PFSK-1 (cell line): Measurements from ENCODE around the gene TNS1.

Experiments
- FOXP2 ChIP-seq: optimal IDR thresholded peaks from 2 replicates; pipeline ENCODE3; 2011; ENCODE audit warnings: borderline replicate concordance, control low read depth, inconsistent platforms; ENCODE audit not compliant: insufficient read depth; ENCODE audit errors: extremely low read length, extremely low read depth
- POLR2AphosphoS5 ChIP-seq: IDR thresholded peaks from 2 replicates; pipeline ENCODE4 v1.6.1; 2012; ENCODE audit warnings: low read depth, mild to moderate bottlenecking, control low read depth, low read length, moderate library complexity
- SIN3A ChIP-seq: IDR thresholded peaks from 2 replicates; pipeline ENCODE4 v1.6.1; 2012; ENCODE audit warnings: mild to moderate bottlenecking, low read length, moderate library complexity, borderline replicate concordance; ENCODE audit not compliant: insufficient read depth
- TAF1 ChIP-seq: IDR thresholded peaks from 2 replicates; pipeline ENCODE4 v1.6.1; 2012; ENCODE audit warnings: low read length, control low read depth, borderline replicate concordance; ENCODE audit not compliant: insufficient read depth
- TF ChIP-seq, protein P1 (sequence below), 2 experiments: IDR thresholded peaks; 2 replicates each; pipeline versions ENCODE4 v1.6.1 to v1.8.0; 2011 to 2012; ENCODE audit warnings: low read depth in 2 of 2, low read length in 2 of 2, control low read depth in 1 of 2, inconsistent platforms in 1 of 2, mild to moderate bottlenecking in 1 of 2, moderate library complexity in 1 of 2; ENCODE audit not compliant: insufficient read depth in 1 of 2

Gene TNS1

DNA sequence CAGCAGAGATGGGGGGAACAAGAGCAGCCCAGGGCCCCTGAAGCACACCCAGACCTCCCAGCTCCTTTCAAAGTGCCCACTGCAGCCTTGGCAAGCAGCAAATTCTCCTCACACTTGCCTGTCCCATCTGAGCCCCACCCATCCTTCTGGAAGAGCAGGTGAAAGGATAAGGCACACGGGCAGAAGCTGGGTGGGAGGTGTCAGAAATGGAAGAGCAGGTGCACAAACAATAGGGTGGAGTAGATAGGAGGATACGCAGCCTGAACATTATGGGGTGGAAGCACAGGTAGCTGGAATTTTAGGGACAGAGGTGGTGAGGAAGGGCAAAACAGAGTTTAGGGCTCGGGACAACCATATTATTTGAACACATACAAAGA, 69.2 kb downstream of the TNS1 start:
- TF ChIP-seq SIN3A (no peak), FOXP2 (no peak), TAF1 (no peak), POLR2AphosphoS5 (no peak)
- TF ChIP-seq, protein P1, sequence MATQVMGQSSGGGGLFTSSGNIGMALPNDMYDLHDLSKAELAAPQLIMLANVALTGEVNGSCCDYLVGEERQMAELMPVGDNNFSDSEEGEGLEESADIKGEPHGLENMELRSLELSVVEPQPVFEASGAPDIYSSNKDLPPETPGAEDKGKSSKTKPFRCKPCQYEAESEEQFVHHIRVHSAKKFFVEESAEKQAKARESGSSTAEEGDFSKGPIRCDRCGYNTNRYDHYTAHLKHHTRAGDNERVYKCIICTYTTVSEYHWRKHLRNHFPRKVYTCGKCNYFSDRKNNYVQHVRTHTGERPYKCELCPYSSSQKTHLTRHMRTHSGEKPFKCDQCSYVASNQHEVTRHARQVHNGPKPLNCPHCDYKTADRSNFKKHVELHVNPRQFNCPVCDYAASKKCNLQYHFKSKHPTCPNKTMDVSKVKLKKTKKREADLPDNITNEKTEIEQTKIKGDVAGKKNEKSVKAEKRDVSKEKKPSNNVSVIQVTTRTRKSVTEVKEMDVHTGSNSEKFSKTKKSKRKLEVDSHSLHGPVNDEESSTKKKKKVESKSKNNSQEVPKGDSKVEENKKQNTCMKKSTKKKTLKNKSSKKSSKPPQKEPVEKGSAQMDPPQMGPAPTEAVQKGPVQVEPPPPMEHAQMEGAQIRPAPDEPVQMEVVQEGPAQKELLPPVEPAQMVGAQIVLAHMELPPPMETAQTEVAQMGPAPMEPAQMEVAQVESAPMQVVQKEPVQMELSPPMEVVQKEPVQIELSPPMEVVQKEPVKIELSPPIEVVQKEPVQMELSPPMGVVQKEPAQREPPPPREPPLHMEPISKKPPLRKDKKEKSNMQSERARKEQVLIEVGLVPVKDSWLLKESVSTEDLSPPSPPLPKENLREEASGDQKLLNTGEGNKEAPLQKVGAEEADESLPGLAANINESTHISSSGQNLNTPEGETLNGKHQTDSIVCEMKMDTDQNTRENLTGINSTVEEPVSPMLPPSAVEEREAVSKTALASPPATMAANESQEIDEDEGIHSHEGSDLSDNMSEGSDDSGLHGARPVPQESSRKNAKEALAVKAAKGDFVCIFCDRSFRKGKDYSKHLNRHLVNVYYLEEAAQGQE (IDR thresholded peaks at IDR 0.05; ENCODE audit: insufficient read depth in 1 of 2, low read depth in 2 of 2, low read length in 2 of 2): no peak

DNA sequence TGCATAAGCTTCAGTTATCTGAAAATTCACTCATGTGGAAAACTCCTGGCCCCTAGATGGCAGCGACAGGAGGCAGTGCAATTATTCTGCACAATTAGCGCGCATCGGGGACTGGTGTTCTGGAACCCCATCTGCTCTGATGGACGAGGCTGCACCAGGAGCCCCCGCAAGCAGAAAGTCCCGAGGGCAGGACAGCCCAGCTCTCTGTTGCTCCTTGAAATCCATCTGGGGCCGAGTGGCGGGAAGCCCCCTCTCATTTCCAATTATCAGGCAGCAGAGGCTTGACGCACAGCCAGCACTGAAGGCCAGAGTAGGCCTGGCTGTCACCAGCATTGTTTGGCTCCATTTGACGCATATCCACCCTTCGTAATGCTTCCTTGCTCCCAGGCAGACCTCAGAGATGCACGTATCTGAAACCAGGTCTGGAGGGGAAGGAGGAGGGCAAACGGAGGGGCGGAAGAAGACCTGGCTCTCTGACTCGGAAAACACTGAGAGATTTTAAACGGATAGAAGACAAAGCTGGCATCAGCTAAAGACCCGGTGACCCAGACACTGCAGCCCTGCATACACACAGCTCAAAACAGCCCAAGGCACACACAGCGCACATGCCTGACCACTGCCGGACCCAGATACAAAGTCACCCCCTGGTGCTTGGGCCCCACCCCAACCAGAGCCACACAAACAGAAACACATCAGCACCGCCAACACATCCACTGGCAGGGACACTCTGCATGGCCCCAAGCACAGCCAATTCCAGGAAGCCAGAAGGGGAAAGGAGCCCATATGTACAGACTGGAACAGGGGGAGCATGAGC, 69.8 kb downstream of the TNS1 start:
- no peak for TF ChIP-seq SIN3A
- no peak for TF ChIP-seq TAF1
- no peak for TF ChIP-seq POLR2AphosphoS5
- no peak for TF ChIP-seq FOXP2

DNA sequence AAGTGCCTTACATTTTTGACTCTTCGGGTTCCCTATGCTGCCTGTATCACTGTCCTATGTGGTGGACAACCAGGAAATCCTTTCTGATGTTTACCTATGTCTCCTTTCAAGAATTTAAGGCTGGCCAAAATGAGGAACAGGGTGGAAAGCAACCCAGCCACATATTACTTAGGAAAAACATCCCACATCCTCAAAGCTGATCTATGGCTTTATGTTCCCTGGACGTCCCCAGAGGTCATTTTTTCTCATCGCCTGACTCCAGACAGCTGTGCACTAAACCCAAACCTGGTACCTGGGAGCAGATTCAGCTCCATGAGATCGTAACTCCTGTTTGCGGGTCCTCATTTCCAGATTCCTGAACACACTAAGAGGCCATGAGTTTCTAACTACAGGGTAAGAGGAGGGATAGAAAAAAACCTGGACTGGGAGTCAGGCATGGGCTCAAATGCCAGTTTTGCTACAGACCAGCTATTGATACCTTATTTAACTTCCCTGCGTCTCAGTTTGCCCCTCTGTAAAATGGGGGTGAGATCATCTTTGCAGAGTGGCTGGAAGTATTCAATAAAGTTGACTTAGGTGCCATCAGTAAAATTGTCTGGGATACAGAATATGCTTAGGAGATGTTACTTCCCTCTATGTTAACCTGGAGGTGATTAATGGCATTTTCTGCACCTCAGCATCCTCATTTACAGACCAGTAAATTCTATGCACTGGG, 70.8 kb downstream of the TNS1 start:
- TF ChIP-seq TAF1 (no peak), SIN3A (no peak), POLR2AphosphoS5 (no peak), FOXP2 (no peak)
- TF ChIP-seq, protein P1 (IDR thresholded peaks at IDR 0.05; ENCODE audit: insufficient read depth in 1 of 2, low read depth in 2 of 2, low read length in 2 of 2): no peak

DNA sequence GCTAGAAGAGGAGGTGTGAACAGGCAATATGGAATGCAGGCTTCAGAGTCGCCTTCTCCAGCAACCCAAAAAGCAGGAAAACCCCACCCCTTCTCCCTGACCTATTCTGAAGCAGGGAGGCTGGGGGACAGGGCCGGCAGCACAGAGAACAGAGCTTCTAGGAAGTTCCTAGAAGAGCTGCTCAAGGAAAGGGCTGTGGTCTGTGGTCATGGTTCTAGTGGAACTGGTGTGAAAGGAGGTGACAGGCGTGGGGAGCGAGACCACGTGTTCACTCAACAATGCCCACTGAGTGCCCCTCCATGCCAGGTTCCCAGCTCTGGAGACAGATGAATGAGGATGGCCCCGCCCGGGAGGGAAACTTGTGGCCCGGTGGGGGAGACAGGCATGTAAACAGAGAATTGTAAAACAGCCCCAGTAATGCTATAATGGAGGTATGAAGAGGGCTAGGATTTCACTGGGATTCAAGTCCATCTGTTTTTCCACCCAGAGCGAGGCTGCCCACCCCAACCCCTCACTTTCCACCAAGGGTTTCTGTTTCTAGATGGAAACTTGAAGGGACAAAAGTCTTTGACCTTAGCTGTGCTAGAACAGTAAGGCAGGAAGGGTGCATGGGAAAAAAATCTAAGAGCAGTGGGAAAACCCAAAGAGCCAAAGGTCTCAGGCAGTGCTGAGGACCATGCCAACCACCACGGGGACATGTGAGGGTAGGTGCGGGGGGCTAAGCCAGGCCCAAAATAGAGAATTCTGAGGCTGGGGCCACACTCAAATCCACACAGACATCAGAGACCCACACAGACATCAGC, 71.8 kb downstream of the TNS1 start:
- no peak for TF ChIP-seq POLR2AphosphoS5

DNA sequence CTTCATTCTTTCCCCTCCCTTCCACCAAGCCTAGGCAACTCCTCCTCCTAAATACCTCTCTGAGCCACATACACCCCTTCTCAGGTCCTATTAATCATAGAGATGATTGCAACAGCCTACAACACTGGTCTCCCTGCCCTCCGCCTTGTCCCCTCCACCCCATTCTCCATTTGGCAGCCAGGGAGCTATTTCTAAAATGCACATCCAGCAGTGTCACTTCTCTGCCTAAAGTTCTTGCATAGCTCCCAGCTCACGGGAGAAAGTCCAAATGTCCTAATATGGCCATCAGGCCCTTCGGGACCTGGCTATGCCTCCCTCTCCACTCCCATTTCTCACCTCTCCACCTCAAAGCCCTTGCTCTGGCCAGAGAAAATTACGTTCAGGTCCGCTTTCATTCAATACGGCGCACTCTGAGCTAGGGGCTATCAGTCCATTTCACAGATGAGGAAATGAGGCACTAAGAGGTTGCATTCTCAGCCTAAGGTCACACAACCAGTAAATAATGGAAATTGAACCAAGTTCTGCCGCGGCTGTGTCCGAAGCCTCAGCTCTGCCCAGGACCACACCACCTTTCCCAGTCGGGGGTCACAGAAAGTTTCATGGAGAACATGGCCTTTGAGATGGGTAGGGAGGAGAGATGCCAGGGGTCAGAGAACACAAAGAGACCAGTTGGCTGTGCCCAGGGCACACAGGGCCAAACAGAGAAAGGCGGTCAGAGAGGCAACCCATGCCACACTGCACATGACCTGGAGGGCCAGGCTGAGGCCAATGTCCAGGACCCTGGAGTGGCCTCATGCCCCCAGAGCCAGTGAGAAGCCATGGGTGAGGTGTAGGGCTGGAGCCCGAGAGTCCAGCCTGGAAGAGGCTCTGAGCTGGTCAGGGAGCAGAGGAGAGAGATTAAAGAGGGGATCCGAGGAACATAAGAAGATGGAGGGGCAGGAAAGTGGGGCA, 72.8 kb downstream of the TNS1 start:
- TF ChIP-seq TAF1: no peak
- no peak for TF ChIP-seq SIN3A
- TF ChIP-seq POLR2AphosphoS5: no peak
- TF ChIP-seq, protein P1 (IDR thresholded peaks at IDR 0.05; ENCODE audit: insufficient read depth in 1 of 2, low read depth in 2 of 2, low read length in 2 of 2): no peak
- TF ChIP-seq FOXP2: no peak
